Activated CD8-positive, alpha-beta memory T cell treated with anti-CD3 and anti-CD28 coated beads, Interleukin-2, amount 50 U/mL, for 24 hours (primary cell): ENCODE data around the gene BAIAP2.

Experiments
- DNase-seq: peaks from one replicate; pipeline ENCODE4 v3.0.0-alpha.2; 2020; ENCODE audit errors: extremely low read depth

The BAIAP2 gene

GRCh38 chr17:81109957-81110356, 75.0 kb downstream of the BAIAP2 start:
- DNase-seq, result no peak

GRCh38 chr17:81110488-81111040, 75.6 kb downstream of the BAIAP2 start:
- no peak for DNase-seq

- DNase-seq, result no peak
These were observed 76.1 kb downstream of the BAIAP2 start for GRCh38 chr17:81111066-81111465.

DNA sequence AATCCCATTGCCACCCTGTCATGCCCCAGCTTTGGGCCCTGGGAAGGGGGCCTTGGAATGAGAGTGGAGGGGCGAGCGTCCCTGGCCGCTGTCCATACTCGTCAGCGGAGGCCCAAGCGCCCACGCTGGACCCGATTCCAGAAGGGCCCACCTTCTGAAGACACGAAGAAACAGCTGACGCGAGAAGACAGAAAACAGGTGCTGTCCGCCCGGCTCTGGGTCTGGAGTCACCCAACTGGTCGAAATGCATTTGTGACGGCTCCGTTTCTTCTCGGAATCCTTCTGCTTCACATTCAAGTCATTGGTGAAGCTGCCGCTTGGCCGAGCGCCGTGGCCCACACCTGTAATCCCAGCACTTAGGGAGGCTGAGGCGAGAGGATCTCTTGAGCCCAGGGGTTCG, 77.5 kb downstream of the BAIAP2 start:
- no peak for DNase-seq

DNA sequence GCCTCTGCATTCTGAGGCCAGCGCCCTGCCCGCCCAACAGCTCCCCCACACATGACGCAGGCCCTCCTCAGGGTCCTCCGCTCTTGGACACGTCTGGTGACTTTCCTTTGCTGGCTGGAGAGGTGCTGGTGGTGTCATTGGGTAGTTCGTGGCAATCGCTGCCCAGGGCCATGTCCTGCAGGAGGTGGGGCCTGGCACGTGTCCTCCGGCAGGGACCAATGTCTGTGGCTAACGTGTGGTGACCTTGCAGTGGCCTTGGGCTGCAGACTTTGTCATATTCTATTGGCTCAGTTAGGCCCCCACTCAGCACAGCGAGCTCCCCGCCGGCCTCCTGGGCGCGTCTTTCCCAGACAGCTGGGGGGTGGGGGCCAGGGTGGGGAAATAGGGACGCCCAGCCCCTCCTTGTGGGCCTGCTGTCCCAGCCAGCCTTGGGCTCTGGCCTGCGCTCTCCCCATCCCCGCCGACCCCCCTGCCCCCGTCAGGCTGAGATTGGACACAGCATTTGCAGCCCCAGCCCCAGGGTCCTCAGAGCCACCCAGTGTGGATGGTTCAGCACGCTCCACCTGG, 78.3 kb downstream of the BAIAP2 start:
- DNase-seq, result no peak

GRCh38 chr17:81114351-81115093, 79.6 kb downstream of the BAIAP2 start:
- DNase-seq, result no peak

GRCh38 chr17:81115219-81115618, 80.3 kb downstream of the BAIAP2 start:
- DNase-seq, result no peak

GRCh38 chr17:81115749-81116464, 81.0 kb downstream of the BAIAP2 start:
- no peak for DNase-seq

DNA sequence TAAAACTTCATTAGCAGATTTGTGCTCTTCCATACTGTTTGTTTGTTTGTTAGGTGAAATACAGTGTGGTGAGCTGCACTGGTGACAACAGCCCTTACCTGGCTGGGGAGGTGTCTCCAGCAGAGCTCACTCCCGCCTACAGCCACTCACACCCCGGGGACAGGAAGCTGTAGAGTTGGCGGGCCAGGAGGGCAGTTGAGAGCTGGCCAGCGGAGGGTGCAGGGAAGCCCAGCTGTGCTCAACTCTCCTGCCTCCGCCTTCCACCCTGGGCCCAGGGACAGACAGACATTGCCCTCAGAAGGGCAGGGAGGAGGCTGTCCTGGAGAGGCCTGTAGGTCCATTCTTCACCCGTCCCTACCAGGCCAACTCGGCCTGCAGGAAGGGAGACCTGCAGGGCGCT, 81.8 kb downstream of the BAIAP2 start:
- no peak for DNase-seq

DNA sequence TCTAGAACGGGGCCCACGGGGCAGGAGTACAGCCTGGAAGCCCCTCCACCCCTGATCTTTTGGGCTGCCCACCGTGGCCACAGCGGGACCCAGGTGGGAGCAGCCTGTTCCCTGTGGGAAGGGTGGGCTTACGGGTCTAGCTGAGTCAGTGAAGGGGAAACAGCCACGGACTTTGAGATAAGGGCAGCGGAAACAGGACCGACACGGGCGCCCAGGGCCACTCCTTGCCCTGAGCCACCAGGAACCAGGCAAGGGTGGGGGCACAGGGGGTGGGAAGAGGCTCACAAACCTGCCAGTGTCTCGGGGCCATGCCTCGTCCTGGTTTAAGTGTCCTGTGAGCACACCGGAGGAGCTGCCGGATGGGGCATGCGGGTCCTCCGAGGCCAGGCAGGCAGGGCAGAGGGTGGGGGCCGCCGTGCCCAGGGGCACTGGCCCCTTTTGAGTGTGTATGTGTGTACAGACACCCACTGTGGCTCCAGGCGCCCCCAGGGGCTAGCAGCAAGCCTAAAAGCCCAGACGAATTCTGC, 82.8 kb downstream of the BAIAP2 start:
- DNase-seq, result no peak

DNA sequence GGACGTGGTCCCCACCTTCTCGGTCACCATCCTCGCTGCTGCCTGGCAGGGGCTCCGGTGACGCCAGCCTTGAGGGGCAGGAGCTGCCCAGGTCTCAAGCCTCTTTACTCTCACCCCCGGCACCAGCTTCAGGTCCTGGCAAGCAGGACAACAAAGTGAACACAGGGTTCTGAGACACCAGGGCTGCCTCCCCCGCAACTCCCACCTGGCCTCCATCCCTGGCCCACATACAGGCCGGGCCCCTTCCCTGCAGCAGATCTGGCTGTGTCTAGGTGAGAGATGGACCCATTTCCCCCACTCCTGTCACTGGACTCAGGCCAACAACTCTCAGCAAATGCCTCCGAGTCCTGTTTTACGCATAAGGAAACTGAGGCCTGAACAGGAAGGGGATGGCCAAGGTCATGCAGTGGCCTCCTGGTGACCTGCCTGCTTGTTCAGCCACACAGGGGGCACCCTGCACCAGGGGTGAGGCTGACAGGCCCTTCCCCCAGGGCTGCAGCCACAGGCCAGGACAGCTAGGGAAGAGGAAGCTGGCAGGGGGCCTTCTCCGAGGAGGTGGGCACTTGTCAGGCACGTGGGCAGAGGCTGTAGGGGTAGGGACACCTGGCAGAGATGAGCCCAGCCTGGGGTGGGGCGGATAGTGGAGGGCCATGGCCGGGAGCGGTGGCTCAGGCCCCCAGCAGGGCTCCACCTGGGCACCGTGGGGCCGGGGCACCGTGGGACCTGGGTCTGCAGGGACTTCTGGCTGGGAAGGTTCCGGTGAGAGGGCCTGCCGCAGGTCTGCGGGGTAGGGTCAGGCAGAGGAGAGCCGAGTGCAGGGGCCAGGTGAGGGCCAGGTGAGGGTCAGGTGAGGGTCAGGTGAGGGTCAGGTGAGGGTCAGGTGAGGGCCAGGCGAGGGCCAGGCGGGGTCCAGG, 83.6 kb downstream of the BAIAP2 start:
- no peak for DNase-seq

DNA sequence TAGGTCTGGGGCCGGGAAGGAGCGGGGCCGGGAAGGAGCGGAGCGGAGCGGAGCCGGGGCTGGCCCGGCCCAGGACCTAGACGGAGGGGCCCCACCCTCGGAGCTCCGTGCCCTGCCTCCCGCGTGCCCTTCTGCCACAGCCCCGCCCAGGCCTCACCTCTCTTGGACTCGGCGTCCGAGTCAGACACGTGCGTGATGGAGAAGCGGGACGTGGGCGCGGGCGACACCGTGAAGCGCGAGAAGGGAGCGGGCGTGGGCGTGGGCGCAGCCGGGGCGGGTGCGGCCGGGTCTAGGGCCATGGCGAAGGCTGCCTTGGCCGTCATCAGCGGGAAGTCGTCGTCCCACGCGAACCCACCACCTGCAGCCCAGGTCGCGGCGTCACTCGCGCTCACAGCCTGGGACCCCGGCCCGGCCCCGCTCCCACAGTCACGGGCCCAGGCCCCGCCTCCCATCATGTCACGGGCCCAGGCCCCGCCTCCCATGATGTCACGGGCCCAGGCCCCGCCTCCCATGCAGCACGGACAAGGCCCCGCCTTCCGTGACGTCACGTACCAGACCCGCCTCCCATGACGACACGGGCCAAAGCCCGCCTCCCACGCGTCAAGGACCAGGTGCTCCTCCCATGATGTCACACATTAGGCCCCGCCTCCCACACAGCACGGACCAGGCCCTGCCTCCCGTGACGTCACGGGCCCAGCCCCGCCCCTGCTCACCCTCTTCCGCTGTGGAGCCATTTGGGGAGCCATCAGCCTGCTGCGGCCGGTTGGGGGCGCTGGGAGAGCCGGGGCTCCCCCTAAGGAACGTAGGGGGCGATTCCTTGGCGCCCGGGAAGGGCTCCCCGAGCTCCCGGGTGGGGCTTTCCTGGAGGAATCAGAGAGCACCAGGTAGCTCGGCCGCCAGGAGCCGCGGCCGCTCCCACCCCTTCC, 84.5 kb downstream of the BAIAP2 start:
- peak; percentile 62 for DNase-seq

DNA sequence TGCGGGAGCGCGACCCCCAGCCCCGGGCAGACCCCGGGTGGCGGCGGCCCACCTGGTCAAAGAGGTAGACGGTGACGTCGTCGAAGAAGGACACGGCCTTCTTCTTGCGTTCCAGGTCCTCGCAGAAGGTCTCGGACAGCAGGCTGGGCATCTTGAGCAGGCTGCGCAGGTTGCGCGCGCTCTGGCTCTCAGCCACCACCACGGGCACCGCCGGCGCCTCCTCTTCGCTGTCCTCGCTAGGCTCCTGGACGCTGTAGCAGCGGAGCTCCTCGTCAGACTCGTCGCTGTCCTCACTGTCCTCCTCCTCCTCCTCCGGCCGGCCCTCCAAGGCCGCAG, 85.2 kb downstream of the BAIAP2 start:
- no peak for DNase-seq

DNA sequence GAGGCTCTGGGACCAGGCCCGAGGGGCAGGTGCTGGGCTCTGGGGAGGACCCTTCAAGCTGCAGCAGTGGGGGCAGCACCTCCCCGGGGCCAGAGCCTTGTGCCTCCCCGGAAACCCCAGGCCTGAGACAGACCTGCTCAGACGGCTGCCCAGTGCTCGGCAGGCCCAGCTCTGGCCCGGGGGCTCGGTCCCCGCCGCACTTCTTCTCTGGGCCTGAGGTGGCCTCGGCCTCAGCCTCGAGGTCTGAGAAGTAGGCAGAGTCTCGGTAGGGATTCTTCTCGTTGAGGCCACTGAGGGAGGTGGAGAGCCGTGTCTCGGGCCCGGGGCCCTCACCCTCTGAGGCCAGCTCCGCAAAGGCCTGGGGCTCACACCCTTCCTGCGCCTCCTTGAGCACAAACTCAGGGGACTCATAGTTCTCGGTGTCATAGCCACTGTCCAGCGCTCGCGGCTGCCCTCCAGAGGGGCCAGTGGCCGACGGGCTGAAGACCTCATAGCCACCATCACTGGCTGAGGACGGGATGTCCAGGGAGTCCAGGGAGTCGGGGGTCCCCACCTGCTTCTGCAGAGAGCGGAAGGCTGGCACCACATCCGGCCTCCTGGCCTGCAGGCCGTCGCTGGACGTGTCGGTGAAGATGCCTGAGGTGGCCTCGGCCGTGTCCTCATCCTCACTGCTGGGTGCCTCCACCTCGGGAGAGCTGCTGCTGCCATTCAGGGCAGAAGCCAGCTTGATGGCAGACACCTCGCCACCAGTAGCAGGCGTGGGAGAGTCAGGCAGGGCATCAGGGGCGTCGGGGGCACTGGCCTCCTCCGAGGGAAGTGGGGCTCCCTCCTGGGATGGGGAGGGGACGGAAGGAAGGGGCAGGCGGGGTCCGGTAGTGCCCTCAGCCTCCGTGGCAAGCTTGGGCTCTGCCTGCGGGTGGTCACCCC, 86.0 kb downstream of the BAIAP2 start:
- no peak for DNase-seq

DNA sequence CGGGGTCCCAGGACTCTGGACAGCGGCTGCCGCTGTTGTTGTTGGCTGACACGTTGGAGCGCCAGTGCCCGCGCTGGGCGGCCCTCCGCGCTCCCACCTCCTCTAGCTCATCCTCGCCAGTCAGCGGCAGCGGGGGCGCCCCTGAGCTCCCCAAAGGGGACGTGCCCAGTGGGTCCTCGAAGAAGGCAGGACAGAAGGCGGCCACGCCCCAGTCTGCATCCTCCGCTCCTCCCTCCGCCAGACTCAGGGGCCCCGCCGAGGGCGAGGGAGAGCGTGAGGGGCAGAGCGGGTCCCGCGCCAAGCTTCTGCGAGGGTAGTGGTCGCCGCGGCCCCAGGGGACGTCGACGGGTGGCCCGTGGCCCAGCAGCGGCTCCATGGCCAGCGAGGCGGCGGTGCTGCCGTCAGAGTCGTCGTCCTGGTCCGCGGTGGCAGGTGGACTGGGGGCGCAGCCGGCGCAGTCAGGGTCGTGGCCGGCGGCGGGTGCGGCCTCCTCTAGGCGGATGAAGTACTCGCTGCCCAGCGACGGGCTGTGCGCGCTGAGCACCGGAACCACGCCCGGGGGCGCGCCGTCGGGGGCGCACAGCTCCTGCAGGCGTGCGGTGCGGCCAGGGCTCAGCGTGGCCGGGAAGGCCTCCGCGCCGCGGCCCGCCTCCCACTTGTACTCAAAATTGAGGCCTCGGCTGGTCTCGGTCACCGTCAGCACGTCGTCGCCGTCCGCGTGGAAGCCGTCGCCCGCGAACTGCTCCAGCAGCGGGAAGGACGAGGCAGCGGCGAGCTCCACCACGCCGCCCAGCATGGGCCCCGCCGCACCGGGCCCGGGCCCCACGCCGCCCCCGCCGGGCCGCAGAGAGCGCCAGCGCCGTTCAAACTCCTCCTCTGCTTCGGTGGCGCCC, 87.1 kb downstream of the BAIAP2 start:
- DNase-seq, result no peak

GRCh38 chr17:81123052-81124048, 88.4 kb downstream of the BAIAP2 start:
- no peak for DNase-seq

DNA sequence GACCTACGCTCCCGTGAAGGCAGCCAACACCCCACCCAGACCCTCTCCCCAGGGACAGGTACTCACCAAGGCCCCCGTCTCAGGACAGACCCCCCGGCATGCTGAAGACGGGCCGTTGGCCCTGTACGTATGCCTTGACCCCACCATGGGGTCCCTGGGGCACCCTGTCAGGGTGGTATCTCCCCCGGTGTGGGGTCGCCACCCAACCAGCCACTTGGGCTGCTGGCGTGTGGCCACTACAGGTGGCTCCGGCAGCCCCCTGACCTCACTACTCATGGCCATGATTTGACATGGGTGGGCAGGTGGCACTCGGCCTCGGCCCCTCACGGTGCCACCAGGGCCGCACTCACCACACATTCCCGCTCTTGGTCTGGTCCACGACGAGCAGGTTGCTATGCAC, 89.4 kb downstream of the BAIAP2 start:
- no peak for DNase-seq
